OCI-LY1 (cell line): ENCODE results near the gene HORMAD2.

Experiments
- H2AFZ ChIP-seq: fragments of 200-600 bp; sonication (generic), shearing (Covaris generic); 2 replicates; pipeline ENCODE4 v1.6.0; 2014; ENCODE audit warnings: antibody characterized with exemption, mild to moderate bottlenecking, low read length
- H3F3A ChIP-seq: fragments of 200-600 bp; sonication (generic), shearing (Covaris generic); 2 replicates; pipeline ENCODE4 v1.6.0; 2014; ENCODE audit warnings: mild to moderate bottlenecking, antibody characterized with exemption, low read length, moderate library complexity; ENCODE audit not compliant: insufficient read depth
- H3K27ac ChIP-seq: fragments of 200-600 bp; sonication (generic); 2 replicates; pipeline ENCODE4 v1.5.1; 2014; ENCODE audit warnings: low read length, mixed run types, mild to moderate bottlenecking, low read depth; ENCODE audit not compliant: poor library complexity, severe bottlenecking
- H3K27me3 ChIP-seq: fragments of 200-600 bp; sonication (generic); 2 replicates; pipeline ENCODE4 v1.6.0; 2014; ENCODE audit warnings: antibody characterized with exemption, mild to moderate bottlenecking, low read length, moderate library complexity; ENCODE audit not compliant: insufficient read depth
- H3K36me3 ChIP-seq: fragments of 200-600 bp; sonication (generic); 2 replicates; pipeline ENCODE4 v1.6.1; 2014; ENCODE audit warnings: mild to moderate bottlenecking, antibody characterized with exemption, low read length, moderate library complexity, mixed read lengths; ENCODE audit not compliant: insufficient read depth
- H3K4me1 ChIP-seq: fragments of 200-600 bp; sonication (generic); 2 replicates; pipeline ENCODE4 v1.5.1; 2014; ENCODE audit warnings: mild to moderate bottlenecking, low read length, moderate library complexity; ENCODE audit not compliant: insufficient read depth, severe bottlenecking
- H3K4me2 ChIP-seq: fragments of 200-600 bp; sonication (generic), shearing (Covaris generic); 2 replicates; pipeline ENCODE4 v1.6.1; 2014; ENCODE audit warnings: low read length
- H3K4me3 ChIP-seq: fragments of 200-600 bp; sonication (generic); 2 replicates; pipeline ENCODE4 v1.5.1; 2014; ENCODE audit warnings: low read length, low read depth, mild to moderate bottlenecking, mixed read lengths; ENCODE audit not compliant: poor library complexity, severe bottlenecking
- H3K79me2 ChIP-seq: fragments of 200-600 bp; shearing (Covaris generic); 2 replicates; pipeline ENCODE4 v1.6.1; 2016; ENCODE audit warnings: mixed run types, low read length, mixed read lengths; ENCODE audit not compliant: insufficient read depth
- H3K9ac ChIP-seq: fragments of 200-600 bp; sonication (generic), shearing (Covaris generic); 2 replicates; pipeline ENCODE4 v1.6.1; 2014; ENCODE audit warnings: mild to moderate bottlenecking, low read length, mixed read lengths
- H3K9me2 ChIP-seq: fragments of 200-600 bp; sonication (generic), shearing (Covaris generic); 2 replicates; pipeline ENCODE4 v1.6.1; 2014; ENCODE audit warnings: low read depth, mild to moderate bottlenecking, low read length, mixed read lengths
- H3K9me3 ChIP-seq: fragments of 200-600 bp; shearing (Covaris generic); 2 replicates; pipeline ENCODE4 v1.6.1; 2014; ENCODE audit warnings: low read length, mixed read lengths
- H4K20me1 ChIP-seq: fragments of 200-600 bp; sonication (generic), shearing (Covaris generic); 2 replicates; pipeline ENCODE4 v1.6.0; 2016; ENCODE audit warnings: mild to moderate bottlenecking, low read length; ENCODE audit not compliant: insufficient read depth
- EZH2 ChIP-seq: fragments of 200-600 bp; sonication (generic), shearing (Covaris generic); IDR thresholded peaks from 2 replicates; pipeline ENCODE4 v1.8.0; 2017; ENCODE audit warnings: borderline replicate concordance, mixed run types, mild to moderate bottlenecking, antibody characterized with exemption, low read length, moderate library complexity, mixed read lengths
- TF ChIP-seq, protein P1 (sequence below): fragments of 200-600 bp; sonication (generic), shearing (Covaris generic); IDR thresholded peaks from 2 replicates; pipeline ENCODE4 v1.5.1; 2017; ENCODE audit warnings: mild to moderate bottlenecking, antibody characterized with exemption, low read length, moderate library complexity, mixed read lengths

Gene HORMAD2

DNA sequence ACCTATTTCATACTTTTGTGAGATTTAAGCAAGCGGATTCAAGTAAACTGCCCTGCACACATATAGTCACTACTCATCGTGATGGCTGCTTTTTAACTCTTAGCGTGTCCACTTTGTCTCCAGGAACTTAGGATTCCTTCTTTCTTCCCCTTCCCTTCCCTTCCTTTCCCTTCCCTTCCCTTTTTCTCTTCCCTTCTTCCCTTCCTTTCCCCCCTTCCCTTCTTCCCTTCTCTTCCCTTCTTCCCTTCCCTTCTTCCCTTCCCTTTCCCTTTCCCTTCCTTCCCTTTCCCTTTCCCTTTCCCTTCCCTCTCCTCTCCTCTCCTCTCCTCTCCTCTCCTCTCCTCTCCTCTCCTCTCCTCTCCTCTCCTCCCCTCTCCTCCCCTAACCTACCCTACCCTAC lies 100.4 kb downstream of the HORMAD2 start:
- H3F3A ChIP-seq, result no peaks in the 10 kb centered on the region
- H3K9me2 ChIP-seq, result no peaks in the 10 kb centered on the region
- no peaks in the 10 kb centered on the region for H3K27me3 ChIP-seq
- TF ChIP-seq, protein P1, sequence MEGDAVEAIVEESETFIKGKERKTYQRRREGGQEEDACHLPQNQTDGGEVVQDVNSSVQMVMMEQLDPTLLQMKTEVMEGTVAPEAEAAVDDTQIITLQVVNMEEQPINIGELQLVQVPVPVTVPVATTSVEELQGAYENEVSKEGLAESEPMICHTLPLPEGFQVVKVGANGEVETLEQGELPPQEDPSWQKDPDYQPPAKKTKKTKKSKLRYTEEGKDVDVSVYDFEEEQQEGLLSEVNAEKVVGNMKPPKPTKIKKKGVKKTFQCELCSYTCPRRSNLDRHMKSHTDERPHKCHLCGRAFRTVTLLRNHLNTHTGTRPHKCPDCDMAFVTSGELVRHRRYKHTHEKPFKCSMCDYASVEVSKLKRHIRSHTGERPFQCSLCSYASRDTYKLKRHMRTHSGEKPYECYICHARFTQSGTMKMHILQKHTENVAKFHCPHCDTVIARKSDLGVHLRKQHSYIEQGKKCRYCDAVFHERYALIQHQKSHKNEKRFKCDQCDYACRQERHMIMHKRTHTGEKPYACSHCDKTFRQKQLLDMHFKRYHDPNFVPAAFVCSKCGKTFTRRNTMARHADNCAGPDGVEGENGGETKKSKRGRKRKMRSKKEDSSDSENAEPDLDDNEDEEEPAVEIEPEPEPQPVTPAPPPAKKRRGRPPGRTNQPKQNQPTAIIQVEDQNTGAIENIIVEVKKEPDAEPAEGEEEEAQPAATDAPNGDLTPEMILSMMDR, result no peak
- TF ChIP-seq EZH2, result no peak
- H3K4me1 ChIP-seq, result no peaks in the 10 kb centered on the region
- no peak overlapping the region for H3K4me2 ChIP-seq
- H3K9me3 ChIP-seq, result no peaks in the 10 kb centered on the region
- no peak overlapping the region for H2AFZ ChIP-seq
- H3K79me2 ChIP-seq, result no peaks in the 10 kb centered on the region
- H3K27ac ChIP-seq, result no peak overlapping the region
- H3K4me3 ChIP-seq, result no peak overlapping the region
- no peak overlapping the region for H3K9ac ChIP-seq
- no peaks in the 10 kb centered on the region for H4K20me1 ChIP-seq
- no peaks in the 10 kb centered on the region for H3K36me3 ChIP-seq

DNA sequence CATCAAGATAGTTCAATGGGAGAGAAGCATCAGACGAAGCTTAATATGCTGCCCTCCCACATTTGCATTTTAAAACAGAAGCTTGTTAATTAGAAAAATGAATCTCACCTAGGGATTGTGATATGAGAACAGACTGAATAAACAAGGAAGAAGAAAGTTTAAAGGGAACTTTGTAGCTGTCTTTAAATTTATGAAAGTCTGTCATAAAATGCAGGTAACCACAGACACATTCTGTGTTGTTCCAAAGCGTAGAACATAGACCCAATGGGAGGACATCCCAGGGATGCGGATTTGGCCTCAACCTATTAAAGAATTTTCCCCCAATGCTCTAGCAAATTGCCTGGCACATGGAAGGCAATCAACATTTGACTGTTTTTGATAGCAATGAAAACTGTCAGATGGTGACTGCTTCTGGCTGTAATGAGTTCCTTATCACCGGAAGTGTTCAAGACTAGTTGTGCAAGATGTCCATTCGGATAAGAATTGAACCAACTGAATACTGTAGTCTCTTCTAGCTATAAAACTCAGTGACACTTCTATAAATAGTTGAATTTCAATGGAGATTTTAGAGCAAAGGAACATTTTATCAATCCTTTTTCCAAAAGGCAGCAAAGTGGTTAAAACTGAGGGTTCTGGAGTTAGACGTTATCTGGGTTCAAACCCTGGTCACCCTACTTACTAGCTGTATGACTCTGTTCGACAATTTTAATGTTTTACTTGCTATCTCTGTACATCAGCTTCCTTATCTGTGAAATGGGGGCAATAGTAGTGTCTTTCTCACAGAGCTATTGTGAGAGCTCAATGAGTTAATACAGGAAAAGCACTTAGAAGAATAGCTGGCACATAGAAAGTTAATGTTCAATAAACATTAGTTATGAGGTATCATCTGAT lies 101.4 kb downstream of the HORMAD2 start:
- H3K4me2 ChIP-seq, result no peak overlapping the region
- H3K36me3 ChIP-seq, result no peaks in the 10 kb centered on the region
- H3K9ac ChIP-seq, result no peak overlapping the region
- no peak overlapping the region for H3K4me3 ChIP-seq
- H3K9me2 ChIP-seq, result no peaks in the 10 kb centered on the region
- TF ChIP-seq EZH2, result no peak
- TF ChIP-seq, protein P1, result no peak
- no peaks in the 10 kb centered on the region for H3K79me2 ChIP-seq
- no peaks in the 10 kb centered on the region for H3K4me1 ChIP-seq
- H3F3A ChIP-seq, result no peaks in the 10 kb centered on the region
- no peaks in the 10 kb centered on the region for H3K27me3 ChIP-seq
- no peaks in the 10 kb centered on the region for H3K9me3 ChIP-seq
- H4K20me1 ChIP-seq, result no peaks in the 10 kb centered on the region
- H2AFZ ChIP-seq, result no peak overlapping the region
- H3K27ac ChIP-seq, result no peak overlapping the region

DNA sequence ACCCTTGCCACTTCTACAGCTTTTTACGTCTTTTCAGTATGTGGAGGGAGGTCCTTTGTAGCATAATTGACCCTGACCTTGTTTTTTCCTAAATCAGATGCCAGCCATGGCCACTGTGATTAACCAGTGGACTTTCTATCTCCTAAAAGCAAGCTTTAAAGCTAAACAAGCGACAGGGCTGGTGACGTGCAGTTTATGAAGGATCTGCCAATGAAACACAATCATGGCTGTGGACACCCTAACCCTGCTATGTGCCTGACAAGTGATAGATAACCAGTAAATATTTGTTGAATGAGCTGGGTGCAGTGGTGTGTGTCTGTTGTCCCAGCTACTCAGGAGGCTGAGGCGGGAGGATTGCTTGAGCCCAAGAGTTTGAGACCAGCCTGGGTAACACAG lies 102.1 kb downstream of the HORMAD2 start:
- no peaks in the 10 kb centered on the region for H3K79me2 ChIP-seq
- no peaks in the 10 kb centered on the region for H3K9me3 ChIP-seq
- H3K9ac ChIP-seq, result no peak overlapping the region
- H3K27me3 ChIP-seq, result no peaks in the 10 kb centered on the region
- H2AFZ ChIP-seq, result no peak overlapping the region
- no peak overlapping the region for H3K4me3 ChIP-seq
- H3K36me3 ChIP-seq, result no peaks in the 10 kb centered on the region
- H3K4me2 ChIP-seq, result no peak overlapping the region
- no peaks in the 10 kb centered on the region for H3F3A ChIP-seq
- H3K27ac ChIP-seq, result no peak overlapping the region
- TF ChIP-seq, protein P1, result no peak
- no peak for TF ChIP-seq EZH2
- no peaks in the 10 kb centered on the region for H3K4me1 ChIP-seq
- no peaks in the 10 kb centered on the region for H4K20me1 ChIP-seq
- H3K9me2 ChIP-seq, result no peaks in the 10 kb centered on the region
